NCI-H1417 (cell line): ENCODE data around the gene CSH2.
A peak's percentile ranks its signal among the peaks of the same experiment; 100 is the strongest.
"Not testable (repeated sequence)": the region's sequence is repeated elsewhere in the genome, so short reads cannot be mapped to it uniquely, and the experiment has no call there.

Source experiments
- DNase-seq, 3 experiments: peaks; one replicate each; lab custom pipeline; 2025; lab: John Stamatoyannopoulos, UW

Gene CSH2

DNA sequence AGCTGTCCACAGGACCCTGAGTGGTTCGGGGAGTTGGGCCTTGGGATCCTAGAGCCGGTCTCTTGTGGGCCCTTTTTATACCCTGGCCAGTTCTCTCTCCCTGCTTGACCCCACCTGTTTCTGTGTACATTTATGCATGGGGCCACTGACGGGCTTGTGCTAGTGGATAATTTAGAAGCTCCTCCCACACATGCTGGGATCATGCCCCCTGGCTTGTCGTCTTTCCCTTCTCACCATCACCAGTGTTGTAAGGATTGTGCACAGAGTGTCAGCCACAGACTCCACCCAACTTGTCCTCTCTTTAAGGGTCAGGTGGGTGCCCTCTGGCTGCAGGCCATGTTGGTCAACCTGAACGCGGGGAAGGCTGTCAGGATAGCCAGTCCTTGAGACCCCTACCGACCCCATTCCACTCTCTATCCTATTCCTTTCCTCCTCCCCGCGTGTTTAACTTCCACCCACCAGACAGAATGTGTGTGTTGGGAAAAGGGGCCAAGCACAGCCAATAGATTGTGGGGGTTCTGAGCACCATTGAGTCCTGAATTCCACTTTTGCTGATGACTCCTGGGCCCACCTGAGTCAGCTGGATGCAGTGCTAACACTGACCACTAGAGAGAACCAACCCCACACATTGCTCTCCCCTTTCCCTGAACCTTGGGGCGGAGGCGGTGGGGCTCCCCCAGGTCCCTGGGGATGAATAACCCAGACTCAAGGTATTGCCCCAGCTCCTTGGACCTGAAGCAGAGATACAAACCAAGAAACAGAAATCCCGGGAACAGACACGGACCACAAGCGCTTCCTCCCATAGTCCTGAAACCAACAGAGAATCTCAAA lies 23.3 kb upstream of the CSH2 start, which contains the start of gene CSH1:
Gene CSH1, minus strand, starts transcription at position 51 of the 831 bp plus-strand sequence. CDS start 63 bp downstream, outside the sequence.
- not testable (repeated sequence) for DNase-seq

DNA sequence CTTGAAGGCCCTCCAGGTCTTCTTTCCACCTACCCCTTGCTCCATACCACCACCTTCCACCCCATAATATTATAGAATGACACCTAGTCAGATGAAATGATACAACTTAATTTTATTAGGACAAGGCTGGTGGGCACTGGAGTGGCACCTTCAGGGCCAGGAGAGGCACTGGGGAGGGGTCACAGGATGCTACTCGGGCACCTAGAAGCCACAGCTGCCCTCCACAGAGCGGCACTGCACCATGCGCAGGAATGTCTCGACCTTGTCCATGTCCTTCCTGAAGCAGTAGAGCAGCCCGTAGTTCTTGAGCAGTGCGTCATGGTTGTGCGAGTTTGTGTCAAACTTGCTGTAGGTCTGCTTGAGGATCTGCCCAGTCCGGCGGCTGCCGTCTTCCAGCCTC lies 21.3 kb upstream of the CSH2 start:
- DNase-seq = not testable (repeated sequence)

DNA sequence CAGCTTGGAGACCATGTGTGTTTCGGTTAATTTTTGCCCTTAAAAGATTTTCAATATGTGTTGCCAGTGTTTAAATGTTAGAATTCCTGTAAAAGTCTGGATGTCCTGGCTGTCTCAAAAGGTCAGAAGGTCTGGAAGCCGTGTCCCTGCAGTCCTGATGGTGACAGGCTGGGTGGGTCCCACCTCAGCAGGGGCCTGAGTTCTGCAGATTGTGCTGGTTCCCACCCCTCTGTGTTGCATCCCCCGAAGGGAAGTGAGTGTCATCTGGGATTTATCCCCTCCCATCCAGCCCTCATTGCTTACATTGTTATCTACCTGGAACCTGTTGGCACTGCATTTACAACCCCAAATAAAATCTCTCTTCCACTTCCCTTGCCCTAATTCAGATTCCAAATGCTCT lies 20.5 kb upstream of the CSH2 start:
- DNase-seq = not testable (repeated sequence)

DNA sequence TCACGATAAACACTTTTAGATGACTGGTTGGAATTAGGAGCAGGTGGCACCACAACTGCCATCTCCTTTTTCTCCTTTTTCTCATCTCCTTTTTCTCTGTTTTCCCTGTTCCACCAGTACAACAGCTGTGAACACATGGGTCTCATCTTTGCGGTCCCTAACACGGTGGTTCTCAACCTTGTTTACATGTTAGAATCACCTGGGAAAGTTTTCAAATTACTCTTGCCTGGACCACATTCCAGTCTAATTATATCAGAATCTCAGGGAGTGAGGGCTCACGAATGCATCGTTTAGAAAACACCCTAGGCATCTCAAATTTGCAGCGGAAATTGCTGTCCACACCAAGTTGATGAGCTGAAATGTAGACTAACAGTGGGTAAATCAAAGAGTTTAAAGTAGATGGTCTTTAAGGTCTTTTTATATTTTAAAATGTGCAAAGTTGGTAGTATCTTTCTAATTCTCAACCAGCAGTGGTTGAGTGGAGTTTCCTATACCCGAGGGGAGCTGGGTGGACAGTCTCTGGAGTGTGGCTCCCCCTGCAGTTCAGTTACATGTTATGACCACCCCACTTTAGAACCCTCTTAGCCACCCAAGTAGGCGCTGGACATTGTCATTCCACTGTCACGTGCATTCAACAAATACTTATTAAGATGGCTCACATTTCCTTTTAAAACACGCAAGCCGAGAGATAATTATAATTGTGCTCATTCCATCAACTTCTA lies 19.0 kb upstream of the CSH2 start:
- DNase-seq = peak in 2 of 3 experiments; percentile 8 to 28

DNA sequence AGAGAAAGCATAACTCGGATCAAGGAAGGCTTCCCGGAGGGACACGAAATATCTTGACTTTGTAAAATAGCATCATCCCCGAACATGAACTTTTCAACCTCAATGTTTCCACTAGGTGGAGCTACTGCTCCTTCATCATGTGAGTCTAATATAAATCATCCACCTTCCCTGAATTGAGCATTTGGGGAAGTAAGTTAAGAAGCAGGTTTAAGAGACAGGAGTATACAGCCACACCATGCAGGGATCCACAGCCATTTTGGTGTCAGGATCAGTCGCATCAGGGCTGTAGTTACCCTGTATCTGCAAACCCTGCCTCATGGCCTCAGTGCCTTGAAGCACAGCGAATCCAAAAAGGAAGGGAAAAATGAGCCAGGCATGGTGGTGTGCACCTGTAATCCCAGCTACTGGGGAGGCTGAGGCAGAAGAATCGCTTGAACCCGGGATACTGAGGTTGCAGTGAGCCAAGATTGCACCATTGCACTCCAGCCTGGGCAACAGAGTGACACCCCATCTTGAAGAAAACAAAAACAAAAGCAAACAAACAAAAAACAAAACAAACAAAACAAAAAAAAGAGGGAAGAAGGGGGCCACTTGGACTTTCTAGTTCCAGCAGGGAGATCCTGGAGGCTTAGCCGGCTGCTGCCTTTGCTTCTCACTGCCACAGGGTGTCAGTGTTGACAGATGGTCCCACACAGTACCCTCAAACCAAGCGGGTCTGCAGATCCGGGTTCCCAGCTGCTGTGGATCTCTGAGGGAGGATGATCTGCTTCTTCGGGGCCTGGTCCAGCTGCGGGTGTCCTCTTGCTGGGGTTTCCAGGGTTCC lies 15.8 kb upstream of the CSH2 start:
- peak in 2 of 3 experiments; percentile 19 to 61 for DNase-seq

DNA sequence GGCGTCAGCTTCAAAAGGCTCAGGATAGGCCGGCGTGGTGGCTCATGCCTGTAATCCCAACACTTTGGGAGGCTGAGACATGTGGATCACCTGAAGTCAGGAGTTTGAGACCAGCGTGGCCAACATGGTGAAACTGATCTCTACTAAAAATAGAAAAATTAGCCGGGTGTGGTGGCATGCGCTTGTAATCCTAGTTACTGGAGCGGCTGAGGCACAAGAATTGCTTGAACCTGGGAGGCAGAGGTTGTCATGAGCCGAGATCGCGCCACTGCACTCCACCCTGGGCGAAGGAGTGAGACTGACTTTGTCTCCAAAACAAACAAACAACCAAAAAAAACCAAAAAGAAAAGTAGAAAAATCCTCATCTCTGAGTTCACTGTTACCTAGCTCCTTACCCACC lies 11.6 kb upstream of the CSH2 start:
- DNase-seq = not testable (repeated sequence)

DNA sequence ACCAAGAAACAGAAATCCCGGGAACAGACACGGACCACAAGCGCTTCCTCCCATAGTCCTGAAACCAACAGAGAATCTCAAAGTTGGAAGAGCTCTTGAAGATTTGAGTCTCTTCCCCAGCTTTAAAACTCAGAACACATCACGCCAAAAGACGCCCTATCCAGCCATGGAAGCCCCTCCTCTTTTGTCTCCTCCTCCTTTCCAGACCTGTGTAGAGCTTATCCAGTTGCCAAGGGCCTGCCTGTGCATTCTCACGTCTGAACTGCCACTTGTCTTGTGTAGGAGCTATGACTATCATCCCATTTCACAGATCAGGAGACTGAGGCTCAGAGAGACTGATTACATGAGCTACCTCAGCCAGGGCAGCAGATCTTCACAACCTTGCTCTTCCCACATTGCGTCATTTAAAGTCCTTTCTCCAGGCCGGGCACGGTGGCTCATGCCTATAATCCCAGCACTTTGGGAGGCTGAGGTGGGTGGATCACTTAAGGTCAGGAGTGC lies 9.2 kb upstream of the CSH2 start:
- not testable (repeated sequence) for DNase-seq

DNA sequence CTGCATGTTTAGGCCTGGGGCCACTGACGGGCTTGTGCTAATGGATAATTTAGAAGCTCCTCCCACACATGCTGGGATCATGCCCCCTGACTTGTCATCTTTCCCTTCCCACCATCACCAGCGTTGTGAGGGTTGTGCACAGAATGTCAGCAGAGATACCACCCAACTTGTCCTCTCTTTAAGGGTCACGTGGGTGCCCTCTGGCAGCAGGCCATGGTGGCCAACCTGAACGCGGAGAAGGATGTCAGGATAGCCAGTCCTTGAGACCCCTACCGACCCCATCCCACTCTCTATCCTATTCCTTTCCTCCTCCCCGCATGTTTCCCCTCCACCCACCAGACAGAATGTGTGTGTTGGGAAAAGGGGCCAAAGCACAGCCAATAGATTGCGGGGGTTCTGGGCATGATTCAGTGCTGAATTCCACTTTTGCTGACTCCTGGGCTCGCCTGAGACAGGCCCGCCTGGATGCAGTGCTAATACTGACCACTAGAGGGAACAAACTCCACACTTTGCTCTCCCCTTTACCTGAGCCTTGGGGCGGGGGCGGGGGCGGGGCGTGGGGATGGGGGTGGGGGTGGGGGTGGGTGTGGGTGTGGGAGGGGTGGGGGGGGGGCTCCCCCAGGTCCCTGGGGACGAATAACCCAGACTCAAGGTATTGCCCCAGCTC lies 8.6 kb upstream of the CSH2 start, which contains the start of gene GH2:
Gene GH2, minus strand, starts transcription at position 10 of the 667 bp plus-strand sequence. CDS start 143 bp downstream, outside the sequence.
- peak; percentile 16 to 43 (median 20) for DNase-seq

DNA sequence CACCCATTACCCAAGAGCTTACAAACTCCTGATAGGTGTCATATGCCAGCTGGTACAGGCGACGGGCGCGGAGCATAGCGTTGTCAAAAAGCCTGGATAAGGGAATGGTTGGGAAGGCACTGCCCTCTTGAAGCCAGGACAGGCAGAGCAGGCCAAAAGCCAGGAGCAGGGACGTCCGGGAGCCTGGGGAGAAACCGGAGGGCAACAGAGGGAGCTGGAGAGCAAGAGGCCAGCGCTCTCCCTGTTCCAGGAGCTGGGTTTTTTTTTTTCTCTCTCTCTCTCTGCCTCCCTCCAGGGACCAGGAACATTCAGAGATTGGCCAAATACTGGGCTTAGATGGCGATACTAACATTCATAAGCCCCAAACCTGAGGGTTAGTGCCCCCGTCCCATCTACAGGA lies 7.9 kb upstream of the CSH2 start:
- DNase-seq = not testable (repeated sequence)

DNA sequence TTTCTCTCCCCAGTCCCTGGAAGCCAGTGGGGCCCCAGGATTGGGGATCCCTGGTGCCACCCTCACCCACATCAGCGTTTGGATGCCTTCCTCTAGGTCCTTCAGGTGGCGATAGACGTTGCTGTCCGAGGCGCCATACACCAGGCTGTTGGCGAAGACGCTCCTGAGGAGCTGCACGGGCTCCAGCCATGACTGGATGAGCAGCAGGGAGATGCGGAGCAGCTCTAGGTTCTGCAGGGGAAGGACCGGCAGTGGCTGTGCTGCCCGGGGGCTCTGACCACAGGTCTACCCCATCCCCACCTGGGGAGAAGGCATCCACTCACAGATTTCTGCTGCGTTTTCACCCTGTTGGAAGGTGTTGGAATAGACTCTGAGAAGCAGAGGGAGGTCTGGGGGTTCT lies 7.2 kb upstream of the CSH2 start:
- no peak for DNase-seq

DNA sequence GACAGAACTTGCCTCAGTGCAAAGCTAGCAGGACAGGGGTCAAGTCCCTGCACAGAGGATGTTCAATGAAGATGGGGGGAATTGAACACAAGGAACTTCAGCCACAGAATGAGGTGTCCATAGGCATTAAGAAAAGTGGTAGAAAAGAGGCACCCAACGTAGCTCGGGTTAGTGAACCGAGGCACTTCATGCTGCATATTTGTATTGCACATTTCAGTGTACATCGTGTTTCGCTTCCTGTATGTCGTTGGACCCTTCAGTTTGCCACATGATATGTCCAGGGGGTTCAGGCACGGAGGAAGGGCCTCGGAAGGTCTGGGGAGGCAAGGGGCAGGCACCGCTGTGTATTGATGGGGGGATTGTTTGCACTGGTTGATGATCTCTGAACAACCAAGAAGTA lies 4.9 kb upstream of the CSH2 start:
- DNase-seq = not testable (repeated sequence)

DNA sequence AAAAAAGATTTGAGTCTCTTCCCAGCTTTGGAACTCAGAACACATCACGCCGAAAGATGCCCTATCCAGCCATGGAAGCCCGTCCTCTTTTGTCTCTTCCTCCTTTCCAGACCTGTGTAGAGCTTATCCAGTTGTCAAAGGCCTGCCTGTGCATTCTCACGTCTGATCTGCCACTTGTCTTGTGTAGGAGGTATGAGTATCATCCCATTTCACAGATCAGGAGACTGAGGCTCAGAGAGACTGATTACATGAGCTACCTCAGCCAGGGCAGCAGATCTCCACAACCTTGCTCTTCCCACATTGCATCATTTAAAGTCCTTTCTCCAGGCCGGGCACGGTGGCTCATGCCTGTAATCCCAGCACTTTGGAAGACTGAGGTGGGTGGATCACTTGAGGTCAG lies 1.2 kb upstream of the CSH2 start:
- not testable (repeated sequence) for DNase-seq

DNA sequence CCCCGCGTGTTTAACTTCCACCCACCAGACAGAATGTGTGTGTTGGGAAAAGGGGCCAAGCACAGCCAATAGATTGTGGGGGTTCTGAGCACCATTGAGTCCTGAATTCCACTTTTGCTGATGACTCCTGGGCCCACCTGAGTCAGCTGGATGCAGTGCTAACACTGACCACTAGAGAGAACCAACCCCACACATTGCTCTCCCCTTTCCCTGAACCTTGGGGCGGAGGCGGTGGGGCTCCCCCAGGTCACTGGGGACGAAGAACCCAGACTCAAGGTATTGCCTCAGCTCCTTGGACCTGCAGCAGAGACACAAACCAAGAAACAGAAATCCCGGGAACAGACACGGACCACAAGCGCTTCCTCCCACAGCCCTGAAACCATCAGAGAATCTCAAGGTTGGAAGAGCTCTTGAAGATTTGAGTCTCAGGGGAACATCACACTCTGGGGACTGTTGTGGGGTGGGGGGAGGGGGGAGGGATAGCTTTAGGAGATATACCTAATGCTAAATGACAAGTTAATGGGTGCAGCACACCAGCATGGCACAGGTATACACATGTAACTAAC lies 667 bp upstream of the CSH2 start:
- DNase-seq = not testable (repeated sequence)

DNA sequence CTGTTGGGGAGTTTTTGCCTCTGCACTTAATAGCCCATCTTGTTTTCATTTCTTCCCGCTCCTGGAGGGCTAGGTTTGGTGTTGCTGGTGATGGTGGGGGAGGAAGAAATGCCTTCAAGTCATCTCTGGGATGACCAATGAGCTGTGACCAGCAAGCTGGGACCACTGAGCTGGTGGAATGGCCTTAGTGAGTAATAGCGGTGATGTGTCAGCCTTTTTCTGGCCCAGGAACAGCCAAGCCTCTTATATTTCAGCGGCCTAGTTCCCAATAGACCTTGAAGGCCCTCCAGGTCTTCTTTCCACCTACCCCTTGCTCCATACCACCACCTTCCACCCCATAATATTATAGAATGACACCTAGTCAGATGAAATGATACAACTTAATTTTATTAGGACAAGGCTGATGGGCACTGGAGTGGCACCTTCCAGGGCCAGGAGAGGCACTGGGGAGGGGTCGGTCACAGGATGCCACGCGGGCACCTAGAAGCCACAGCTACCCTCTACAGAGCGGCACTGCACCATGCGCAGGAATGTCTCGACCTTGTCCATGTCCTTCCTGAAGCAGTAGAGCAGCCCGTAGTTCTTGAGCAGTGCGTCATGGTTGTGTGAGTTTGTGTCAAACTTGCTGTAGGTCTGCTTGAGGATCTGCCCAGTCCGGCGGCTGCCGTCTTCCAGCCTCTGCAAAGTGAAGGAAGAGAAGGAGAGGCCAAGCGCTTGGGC lies 1.7 kb downstream of the CSH2 start:
- not testable (repeated sequence) for DNase-seq

DNA sequence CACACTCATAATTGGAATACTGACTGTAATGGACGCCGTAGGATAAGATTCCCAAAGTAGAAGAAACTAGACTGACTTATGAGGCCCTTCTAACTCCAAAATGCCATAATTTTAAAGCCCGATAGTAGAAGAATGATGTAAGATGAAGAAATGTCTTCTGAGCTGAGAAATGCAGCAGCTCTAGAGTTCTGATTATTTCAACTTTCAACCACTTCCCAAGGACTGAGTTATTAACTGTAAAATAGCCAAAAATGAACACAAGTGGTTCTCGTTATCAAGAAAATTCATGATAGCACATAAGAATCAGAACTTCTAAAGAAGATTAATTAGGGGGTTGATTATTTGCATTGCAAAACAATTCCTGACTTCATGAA lies 3.2 kb downstream of the CSH2 start:
- DNase-seq = not testable (repeated sequence)

DNA sequence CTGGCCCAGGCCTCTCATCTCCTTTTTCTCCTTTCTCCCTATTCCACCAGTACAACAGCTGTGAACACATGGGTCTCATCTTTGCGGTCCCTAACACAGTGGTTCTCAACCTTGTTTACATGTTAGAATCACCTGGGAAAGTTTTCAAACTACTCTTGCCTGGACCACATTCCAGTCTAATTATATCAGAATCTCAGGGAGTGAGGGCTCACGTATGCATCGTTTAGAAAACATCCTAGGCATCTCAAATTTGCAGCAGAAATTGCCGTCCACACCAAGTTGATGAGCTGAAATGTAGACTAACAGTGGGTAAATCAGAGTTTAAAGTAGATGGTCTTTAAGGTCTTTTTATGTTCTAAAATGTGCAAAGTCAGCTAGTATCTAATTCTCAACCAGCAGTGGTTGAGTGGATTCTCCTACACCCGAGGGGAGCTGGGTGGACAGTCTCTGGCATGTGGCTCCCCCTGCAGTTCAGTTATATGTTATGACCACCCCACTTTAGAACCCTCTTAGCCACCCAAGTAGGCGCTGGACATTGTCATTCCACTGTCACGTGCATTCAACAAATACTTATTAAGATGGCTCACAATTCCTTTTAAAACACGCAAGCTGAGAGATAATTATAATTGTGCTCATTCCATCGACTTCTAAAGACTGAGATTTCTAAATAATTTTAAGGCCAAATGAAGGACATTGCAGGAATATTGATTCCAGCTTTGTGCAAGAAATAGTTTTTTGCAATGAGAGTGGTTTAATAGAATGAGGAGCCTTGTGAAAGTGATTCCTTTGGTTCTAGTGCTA lies 3.8 kb downstream of the CSH2 start:
- DNase-seq = not testable (repeated sequence)

DNA sequence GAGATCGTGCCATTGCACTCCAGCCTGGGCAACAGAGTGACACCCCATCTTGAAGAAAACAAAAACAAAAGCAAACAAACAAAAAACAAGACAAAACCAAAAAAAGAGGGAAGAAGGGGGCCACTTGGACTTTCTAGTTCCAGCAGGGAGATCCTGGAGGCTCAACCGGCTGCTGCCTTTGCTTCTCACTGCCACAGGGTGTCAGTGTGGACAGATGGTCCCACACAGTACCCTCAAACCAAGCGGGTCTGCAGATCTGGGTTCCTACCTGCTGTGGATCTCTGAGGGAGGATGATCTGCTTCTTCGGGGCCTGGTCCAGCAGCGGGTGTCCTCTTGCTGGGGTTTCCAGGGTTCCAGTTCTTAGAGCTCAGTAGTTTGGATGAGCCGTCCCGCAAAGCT lies 6.9 kb downstream of the CSH2 start:
- not testable (repeated sequence) for DNase-seq

DNA sequence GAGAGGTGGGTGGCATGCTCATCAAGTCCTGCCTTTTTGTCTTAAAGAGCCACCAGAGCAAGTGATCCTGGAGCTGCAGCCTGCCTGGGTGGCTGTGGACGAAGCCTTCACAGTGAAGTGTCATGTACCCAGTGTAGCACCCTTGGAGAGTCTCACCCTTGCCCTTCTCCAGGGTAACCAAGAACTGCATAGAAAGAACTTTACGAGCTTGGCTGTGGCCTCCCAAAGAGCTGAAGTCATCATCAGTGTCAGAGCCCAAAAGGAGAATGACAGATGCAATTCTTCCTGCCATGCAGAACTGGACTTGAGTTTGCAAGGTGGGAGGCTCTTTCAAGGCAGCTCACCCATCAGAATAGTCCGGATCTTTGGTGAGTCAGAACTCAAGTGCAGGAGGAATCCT lies 14.2 kb downstream of the CSH2 start:
- DNase-seq = no peak

DNA sequence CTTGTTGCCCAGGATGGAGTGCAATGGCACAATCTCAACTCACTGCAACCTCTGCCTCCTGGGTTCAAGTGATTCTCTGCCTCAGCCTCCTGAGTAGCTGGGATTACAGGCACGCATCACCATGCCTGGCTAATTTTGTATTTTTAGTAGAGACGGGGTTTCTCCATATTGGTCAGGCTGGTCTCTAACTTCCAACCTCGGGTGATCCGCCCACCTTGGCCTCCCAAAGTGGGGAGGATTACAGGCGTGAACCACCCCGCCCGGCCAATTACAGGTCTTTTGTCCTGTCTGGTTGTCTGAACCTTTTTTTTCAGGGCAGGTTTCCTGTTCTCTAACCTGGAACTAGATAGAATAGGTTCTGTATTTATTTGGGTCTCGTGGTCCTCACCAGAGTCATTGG lies 17.1 kb downstream of the CSH2 start:
- not testable (repeated sequence) for DNase-seq
